Measurements from ENCODE around the gene GIPC2. TPM values are rescaled to one million over a fixed set of nuclear protein-coding genes. Genes with fewer than 3 reads are reported as not detected.

GIPC2 gene
- total and polyA plus RNA-seq, 10 of the 15 experiments (the other 5 are each of a cell fraction or from before 2014, with no cell fraction given), result 0.03 to 0.23 (median 0.06) TPM; not detected in 2

- no peak; the same call in 1 of the 2 replicates for TF ChIP-seq HSF1 (IDR thresholded peaks at IDR 0.05; ENCODE audit: low read depth, low read length)
- TF ChIP-seq RB1 (IDR thresholded peaks at IDR 0.05; ENCODE audit: borderline replicate concordance), result peak; percentile 33; the same call in 1 of the 2 replicates
- no peak for TF ChIP-seq FOS (IDR thresholded peaks at IDR 0.05; ENCODE audit: borderline replicate concordance, extremely low read depth, insufficient read length)
- peak; percentile 59; the same call in 1 of the 2 replicates for TF ChIP-seq TCF12 (IDR thresholded peaks at IDR 0.05; ENCODE audit: low read depth, low read length)
- TF ChIP-seq JUND (IDR thresholded peaks at IDR 0.05; ENCODE audit: low read depth, low read length), result no peak
- no peak for TF ChIP-seq NR2C2 (IDR thresholded peaks at IDR 0.05; ENCODE audit: borderline replicate concordance, control insufficient read depth, insufficient read length, low read depth)
- TF ChIP-seq BCL11A (IDR thresholded peaks at IDR 0.05; ENCODE audit: low read depth, low read length), result peak; percentile 89; the same call in 1 of the 2 replicates
- peak; percentile 69 for TF ChIP-seq RUNX3 (IDR thresholded peaks at IDR 0.05; ENCODE audit: low read length)
- TF ChIP-seq E2F4 (IDR thresholded peaks at IDR 0.05; ENCODE audit: low read depth, low read length), result no peak
- no peak for TF ChIP-seq USF2 (IDR thresholded peaks at IDR 0.05; ENCODE audit: borderline replicate concordance, low read depth, low read length)
- TF ChIP-seq TBL1XR1 (IDR thresholded peaks at IDR 0.05; ENCODE audit: low read depth, low read length), result 0 out of 2 replicates have a peak, but pooled peaks have one; percentile 1
- no peak for TF ChIP-seq SPI1 (IDR thresholded peaks at IDR 0.05; ENCODE audit: borderline replicate concordance, insufficient read depth, low read depth, low read length)
- TF ChIP-seq MAX (IDR thresholded peaks at IDR 0.05; ENCODE audit: low read depth, low read length), result no peak
- no peak for TF ChIP-seq HDAC2 (IDR thresholded peaks at IDR 0.05)
- TF ChIP-seq ATF3 (IDR thresholded peaks at IDR 0.05; ENCODE audit: borderline replicate concordance, extremely low read depth, low read depth, low read length), result no peak
- TF ChIP-seq E2F8 (IDR thresholded peaks at IDR 0.05; ENCODE audit: low read depth, partially characterized antibody), result no peak
- peak; percentile 96 for TF ChIP-seq FOXM1 (IDR thresholded peaks at IDR 0.05; ENCODE audit: low read depth, low read length)
- peak; percentile 67 for TF ChIP-seq IKZF1 (conservative IDR thresholded peaks at IDR 0.05)
- no peak for TF ChIP-seq HDAC6 (IDR thresholded peaks at IDR 0.05; ENCODE audit: unreplicated experiment)
- no peak for TF ChIP-seq RFX5 (IDR thresholded peaks at IDR 0.05; ENCODE audit: low read depth, low read length)
These were observed 41.7 kb upstream of the GIPC2 start (continued) for GRCh38 chr1:78003882-78004718.

Data from GM12878 (cell line).